NB4 (cell line): ENCODE measurements around the gene CLASP2.

Experiments
- MAX ChIP-seq: IDR thresholded peaks from 2 replicates; pipeline ENCODE4 v1.6.1; 2011; ENCODE audit warnings: low read depth, low read length
- MYC ChIP-seq: IDR thresholded peaks from 2 replicates; pipeline ENCODE4 v1.6.1; 2011; ENCODE audit warnings: low read depth, low read length
- POLR2A ChIP-seq: IDR thresholded peaks from 2 replicates; pipeline ENCODE4 v1.6.1; 2011; ENCODE audit warnings: mild to moderate bottlenecking; ENCODE audit not compliant: insufficient read length; ENCODE audit errors: extremely low read depth
- TF ChIP-seq, protein P1 (sequence below): IDR thresholded peaks from one replicate; pipeline ENCODE4 v1.5.1; 2012; ENCODE audit warnings: low read depth, low read length

DNA sequence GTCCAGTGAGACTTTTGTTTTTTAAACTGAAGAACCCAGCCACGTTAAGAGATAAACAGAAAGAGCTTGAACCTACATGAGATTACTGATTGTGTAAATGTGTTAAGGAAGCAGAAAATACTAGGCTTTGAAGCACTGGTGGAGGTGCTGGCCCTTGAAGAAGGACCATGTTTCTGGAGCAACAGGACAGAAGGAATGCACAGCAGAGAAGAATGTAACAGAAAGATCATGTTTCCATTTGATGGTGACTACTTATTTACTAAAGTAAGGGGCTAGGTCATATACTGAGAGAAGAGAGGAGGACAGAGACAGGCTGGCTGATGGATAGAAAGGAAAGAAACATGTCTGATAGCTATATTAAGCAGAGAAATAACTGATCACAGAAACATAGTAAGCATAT lies 88.8 kb downstream of the CLASP2 start:
- TF ChIP-seq, protein P1, sequence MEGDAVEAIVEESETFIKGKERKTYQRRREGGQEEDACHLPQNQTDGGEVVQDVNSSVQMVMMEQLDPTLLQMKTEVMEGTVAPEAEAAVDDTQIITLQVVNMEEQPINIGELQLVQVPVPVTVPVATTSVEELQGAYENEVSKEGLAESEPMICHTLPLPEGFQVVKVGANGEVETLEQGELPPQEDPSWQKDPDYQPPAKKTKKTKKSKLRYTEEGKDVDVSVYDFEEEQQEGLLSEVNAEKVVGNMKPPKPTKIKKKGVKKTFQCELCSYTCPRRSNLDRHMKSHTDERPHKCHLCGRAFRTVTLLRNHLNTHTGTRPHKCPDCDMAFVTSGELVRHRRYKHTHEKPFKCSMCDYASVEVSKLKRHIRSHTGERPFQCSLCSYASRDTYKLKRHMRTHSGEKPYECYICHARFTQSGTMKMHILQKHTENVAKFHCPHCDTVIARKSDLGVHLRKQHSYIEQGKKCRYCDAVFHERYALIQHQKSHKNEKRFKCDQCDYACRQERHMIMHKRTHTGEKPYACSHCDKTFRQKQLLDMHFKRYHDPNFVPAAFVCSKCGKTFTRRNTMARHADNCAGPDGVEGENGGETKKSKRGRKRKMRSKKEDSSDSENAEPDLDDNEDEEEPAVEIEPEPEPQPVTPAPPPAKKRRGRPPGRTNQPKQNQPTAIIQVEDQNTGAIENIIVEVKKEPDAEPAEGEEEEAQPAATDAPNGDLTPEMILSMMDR: no peak
- TF ChIP-seq POLR2A: no peak
- no peak for TF ChIP-seq MAX
- no peak for TF ChIP-seq MYC
